GM21360 (cell line): ENCODE data around the gene MFSD6.

ENCODE experiments used
- ATAC-seq: cut with Tn5 transposase; IDR thresholded peaks from one replicate; pipeline ENCODE4 v1.9.1; 2021; ENCODE audit warnings: mild to moderate bottlenecking, moderate library complexity; ENCODE audit not compliant: unreplicated experiment

The MFSD6 gene

DNA sequence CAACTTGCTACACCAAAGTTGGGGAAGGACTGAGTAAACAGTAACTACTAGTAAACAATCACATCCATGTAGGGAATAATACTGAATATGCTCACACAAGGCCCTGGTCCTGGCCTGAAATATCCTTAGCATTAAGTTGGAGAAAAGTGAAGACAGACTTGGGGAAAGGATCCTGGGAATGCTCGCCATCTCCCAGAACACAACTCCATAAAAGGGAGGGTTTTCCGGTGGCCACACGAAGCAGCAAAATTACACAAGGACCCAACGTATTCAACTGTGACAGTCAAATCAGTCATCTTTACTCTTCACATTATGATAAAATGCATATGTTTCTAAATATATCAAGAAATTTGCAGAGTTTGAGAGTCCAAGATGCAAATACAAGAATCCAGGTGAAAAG, 119.1 kb downstream of the MFSD6 start:
- ATAC-seq: no peak

DNA sequence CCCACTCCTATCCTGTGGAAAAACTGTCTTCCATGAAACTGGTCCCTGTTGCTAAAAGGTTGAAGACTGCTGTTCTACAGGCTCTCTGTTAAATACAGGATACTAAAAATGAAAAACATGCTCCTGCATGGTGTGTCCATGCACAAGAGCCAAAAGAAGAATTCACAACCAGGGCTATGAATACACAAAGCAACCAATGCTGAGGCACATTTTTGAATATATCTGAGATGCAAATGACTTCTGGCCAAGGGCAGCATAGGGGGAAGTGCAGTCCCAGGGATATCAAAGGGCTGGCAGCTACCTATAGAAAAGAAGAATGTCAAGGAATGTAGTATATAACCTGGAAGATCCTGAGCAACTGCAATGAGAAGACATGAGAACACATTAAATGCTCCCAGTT, 119.8 kb downstream of the MFSD6 start:
- ATAC-seq: no peak

DNA sequence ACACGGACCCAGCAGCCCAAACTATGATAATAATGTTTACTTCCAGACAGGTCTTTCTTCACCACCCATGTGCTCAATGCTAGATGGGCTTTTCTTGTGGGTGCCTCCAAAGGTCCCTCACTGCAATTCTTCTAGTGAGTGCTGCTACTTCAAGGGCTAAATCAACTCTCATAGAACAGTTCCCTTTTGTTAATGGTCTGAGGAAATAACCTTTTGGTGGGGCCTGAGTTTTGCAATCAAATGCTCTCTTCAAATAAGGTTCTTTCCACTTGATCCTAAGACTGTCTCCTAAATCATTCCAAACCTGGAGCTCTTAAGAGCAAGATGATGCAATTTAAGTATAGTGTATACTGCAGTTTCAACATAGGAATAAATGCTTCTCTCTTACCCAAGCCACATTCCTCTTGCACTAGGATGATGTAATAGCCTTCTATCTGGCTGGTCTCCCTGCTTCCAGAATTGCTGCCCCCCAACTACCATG, 120.4 kb downstream of the MFSD6 start:
- ATAC-seq: no peak

DNA sequence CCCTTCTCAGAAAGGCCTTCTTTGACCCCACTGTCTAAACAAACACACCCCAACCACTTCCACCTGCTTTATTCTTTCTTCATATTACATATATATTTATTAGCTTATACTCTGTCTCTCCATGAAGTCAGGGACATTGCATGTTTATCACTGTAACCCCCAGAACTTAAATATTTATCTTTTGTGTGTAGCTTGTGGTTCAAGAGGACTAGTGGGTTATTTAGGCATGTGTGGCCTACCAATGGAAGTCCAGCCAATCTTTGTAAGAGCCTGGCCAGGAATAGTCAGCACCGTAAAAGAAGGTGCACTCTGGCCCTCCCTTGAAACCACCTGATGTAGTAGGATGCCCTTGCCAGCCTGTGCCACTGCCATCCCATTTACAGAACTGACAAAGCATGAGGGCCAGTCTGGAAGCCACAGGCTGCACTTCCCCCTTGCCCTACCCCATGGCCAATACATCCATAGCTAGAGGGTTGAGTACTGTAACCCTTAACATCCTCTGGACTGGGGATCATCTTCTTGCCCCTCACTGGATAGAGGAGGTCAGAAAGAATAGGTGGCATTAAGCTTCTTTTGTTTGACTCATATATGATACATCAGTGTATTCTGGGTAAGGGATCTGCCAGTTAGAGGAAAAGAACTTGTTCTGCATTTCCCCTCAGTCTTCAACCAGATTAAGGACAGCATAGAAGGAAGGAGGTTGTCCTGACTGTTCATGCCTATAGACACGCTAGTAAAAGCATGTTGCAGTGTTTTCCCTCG, 121.5 kb downstream of the MFSD6 start:
- no peak for ATAC-seq

DNA sequence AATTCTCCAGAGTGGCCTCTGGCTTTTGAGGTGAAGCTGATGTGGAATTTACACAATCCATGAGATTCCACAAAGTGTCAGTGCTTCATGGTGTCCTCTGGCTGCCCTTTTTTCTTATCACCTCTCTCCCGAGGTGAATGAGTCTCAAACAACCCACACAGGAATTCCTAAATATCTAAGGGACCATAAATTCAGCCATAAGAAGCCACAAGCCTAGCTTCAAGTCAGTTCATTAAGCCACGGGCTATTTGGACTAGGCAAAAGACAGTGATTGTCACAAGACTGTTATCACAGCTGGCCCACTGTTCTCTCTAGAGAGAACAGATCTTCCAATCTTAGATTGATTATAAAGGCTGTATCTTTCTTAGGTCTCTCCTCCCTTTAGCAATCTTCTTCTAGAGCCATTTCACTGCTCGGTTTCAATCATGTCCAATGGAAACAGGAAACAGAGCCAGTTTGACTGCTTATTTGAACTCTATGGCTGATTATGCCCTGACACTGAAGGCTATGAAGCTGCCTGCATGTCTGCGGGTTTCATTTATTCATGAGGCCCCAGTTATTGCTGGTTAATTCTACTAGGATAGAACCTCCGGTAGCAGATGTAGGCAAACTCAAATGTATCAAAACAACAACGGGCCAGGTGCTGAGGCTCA, 122.2 kb downstream of the MFSD6 start:
- ATAC-seq: no peak

DNA sequence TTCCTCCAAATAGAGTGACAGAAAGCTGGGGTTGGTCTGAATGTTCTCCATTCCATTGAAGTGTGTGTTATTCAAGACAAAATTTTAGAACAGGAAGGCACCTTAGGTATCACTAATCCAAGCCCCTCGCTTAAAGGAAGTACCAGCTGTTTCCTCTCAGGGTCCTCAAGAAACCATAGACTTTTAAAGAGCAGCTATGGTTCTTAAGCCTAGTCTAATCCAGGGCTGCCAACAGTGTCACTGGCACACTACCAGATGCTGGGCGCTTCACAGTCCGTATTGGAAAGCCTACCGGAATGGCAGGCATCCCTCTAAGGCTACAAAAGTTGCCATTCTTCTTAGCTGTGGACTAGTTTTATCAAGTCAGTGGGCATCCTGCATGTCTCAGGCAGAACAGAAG, 124.4 kb downstream of the MFSD6 start:
- no peak for ATAC-seq

DNA sequence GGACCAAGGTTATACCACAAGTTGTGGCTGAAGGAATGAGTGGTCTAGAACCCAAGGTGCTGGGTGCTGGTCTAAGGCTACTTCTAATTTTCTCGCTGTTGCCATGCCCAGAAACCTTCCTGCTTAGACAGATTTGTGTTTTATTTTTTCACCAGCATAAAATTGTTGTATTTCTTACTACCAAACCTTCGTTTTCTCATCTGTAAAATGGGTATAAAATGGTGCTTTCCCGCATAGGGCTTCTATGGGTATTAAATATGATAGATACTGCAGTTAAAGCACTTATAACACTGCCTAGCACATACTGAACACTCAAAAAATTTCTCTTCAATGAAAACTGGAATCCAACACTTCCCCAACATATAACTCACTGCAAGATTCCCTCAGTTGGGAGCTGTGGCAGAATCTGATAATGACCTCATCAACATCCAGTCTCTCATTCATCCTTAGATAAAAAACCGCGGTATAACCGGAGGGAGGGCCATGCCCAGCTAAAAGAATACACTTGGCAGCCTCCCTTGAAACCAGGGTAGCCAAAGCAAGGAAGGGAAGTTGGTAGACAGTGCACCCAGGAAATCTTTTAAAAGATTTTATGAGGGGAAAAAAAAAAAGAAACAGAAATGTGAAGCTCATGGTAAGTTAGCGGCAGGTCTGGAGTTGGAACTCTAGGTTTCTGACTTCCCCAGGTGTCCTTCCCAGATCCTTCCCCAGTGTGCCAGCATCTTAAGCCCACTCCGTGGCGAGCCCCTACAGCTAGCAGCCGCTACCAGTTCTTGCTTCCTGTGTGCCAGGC, 125.2 kb downstream of the MFSD6 start:
- ATAC-seq: no peak

DNA sequence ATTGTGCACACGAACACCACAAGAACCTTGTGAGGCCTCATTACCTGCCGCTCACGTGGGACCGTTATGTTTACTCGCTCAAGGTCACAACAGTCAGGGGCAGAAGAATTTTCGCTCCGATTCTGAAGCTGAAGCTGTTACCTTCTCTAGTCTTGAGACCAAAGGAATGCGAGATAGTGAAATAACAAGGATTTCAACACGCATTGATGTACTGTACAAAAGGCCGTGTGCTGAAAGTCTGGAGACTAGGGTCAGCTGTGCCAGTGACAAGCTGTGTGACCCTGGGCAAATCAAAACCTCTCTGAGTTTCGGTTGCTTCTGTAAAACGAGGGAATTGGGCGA, 125.8 kb downstream of the MFSD6 start:
- ATAC-seq: peak; percentile 19

DNA sequence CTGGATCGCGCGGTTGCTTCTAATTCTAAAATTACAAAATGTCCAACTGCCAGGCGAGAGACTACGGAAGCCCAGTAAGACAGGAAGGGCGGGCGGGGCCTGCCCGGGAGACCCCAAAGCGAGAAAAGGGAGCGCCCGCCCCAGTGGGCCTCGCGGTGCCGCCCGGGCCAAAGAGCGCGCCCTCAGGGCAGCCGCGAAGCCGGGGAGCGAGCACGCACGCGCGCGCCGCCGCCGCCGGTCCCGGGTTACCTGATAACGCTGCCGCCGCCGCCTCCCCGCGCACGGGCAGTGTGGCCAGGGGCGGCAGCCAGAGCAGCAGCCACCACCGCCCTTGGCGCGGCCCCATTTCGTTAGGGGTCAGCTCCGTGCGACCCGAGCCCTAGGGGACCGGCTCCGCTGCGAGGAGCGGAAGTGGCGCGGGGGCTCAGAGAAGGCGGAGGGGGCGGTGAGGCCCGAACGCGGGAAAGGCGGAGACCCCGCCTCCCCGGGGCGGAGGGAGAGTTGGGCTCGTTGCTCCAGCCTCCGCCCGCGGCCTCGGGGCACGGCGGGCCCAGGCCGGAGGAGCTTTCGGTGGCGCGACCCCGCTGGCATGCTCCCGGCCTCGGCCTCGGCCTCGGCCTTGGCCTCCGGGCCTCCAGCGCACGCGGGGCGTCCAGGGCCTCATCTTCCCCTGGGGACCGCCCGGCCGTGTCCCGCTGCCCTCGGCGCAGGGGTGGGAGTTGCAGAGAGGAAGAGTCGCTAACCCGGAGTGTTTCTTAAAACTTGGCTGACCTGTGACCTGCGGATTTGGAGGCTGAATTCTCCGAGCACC, 126.4 kb downstream of the MFSD6 start, which contains the start of gene NEMP2:
Gene NEMP2, minus strand, starts transcription at position 413 of the 811 bp plus-strand sequence. Its CDS starts 67 bp downstream, at position 346.
- ATAC-seq: peak; percentile 60

DNA sequence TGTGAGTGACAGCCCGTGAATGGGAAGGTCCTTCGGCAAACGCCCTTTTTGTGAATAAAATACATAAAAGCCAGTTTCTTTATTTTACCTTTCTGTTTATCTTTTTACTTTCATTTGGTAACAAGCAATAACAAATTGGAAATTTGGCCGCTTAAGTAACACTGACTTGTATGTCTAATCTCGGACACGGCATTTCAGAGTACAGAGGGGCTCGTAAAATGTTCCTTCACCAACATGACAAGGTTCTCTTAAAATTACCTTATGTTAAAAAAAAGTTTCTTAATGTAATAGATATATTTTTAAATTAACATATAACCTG, 126.9 kb downstream of the MFSD6 start:
- ATAC-seq: no peak

DNA sequence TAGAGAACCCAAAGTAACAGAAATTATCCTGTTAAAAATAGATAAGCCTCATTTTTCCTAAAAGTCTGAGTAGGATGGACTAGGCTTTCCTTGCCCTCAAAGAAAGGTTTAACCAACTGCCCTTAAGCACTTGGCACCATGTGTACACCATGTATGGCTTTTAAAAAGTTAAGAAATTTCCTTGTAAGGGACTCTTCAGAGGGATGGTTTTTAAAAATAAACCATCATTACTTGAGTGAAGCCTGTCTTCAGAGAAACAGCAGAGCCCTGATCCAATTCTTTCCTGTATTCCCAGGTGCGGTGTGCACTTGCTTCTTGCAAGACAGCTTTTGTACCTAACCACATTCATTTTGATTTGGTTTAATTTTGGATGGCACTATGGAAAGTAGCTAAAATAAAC, 127.4 kb downstream of the MFSD6 start:
- ATAC-seq: no peak

DNA sequence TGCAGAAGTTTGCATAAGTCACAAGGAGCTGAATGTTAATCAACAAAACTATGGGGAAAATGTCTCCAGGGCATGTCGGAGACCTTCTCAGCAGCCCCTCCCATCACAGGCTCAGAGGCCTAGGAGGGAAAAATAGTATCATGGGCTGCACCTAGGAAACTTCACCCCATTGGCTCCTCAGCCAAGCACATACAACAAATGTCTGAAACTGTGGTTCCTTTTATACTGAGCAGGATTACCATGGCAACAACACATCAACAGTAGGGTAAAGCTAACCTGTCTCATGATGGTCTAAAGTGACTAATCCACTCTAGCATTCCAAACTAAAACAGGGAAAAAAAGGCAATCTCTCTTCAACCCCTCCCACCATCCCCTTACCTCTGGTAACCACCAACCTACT, 129.6 kb downstream of the MFSD6 start:
- ATAC-seq: no peak

DNA sequence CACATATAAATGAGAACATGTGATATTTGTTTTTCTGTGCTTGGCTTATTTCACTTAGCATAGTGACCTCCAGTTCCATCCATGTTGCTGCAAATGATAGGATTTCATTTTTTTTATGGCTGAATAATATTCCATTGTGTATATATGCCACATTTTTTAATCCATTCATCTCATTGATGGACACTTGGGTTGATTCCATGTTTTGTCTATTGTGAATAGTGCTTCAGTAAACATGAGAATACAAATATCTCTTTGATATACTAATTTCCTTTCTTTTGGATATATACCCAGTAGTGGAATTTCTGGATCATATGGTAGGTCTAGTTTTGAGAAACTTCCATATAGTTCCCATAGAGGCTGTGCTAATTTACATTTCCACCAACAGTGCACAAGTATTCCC, 130.0 kb downstream of the MFSD6 start:
- ATAC-seq: no peak

DNA sequence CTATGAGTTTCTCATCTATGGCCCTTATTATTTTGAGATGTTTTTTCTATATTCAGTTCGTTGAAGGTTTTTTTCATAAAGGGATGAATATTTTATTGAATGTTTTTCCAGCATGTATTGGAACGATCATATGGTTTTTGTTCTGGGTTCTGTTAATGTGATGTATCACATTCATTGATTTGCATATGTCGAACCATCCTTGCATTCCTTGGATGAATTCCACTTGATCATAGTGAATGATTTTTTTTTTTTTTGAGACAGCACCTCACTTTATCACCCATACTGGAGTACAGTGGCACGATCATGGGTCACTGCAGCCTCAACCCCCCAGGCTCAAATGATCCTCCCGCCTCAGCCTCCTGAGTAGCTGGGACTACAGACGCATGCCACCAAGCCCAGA, 131.9 kb downstream of the MFSD6 start:
- no peak for ATAC-seq

DNA sequence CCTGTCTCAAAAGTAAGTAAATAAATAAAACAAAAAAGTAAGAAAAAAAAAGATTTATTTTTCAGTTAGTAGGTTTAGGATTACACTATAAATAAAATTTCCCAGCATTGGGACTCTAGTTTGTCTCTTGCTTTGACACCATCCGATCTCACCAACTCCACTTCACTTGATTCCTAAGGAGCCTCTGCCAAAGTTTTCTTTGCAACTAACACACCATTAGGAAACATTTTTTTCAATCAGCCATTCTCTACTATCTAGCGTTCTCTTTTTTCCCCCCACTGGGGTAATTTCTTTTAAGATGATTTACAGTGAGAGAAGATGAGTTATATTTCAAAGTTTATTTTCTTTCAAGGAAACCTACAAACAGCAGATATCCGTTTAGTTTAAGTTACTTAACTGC, 136.9 kb downstream of the MFSD6 start:
- no peak for ATAC-seq

DNA sequence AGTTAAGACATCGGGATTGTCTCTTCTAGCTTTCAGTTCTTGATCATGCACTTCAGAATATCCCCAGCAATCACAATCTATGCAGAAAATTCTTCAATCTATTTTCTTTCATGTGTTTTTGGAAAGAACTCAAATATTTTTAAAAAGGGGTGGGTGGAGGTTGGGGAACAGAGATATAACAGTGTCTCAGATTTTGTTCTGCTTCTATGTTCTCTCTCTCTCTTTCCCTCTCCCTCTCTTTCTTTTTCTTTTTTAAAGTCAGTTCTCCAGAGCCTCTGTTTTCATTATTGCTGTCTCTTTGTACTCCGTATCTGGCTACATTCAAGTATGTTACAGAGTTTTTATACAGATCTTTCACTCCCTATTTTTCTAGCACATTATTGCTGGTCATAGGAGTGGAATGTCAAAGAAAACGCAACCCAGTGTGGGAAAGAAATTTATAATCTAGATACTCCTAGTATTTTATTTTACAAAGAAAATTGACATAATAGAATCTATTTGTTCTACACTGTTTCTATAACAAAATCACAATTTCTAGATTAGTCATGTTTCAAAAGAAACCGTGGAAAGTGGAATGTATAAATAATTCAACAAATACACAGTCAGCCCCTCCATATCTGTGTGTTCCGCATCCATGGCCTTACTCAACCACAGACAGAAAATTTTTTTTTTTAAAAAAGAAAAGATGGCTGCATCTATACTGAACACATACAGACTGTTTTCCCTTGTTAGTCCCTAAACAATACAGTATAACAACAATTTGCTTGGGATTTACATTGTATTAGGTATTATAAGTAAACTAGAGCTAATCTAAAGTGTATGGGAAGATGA, 137.6 kb downstream of the MFSD6 start:
- no peak for ATAC-seq

DNA sequence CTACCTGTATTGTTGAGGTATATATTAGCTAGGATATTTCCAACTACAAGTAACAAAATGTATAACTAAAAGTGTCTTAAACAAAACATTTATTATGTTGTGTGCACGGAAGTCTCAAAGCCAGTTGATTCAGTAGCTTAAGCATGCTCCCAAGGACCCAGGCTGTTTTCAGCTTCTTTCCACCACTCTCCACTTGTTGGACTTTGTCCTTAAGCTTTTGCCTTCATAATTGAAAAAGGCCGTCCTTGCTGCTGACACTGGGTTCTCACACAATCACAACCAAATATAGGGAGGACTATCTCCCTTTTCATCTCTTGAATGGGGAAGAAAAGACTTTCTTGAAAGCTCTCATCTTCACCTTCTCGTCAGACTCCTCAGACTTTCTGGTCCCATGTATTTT, 138.6 kb downstream of the MFSD6 start:
- no peak for ATAC-seq

DNA sequence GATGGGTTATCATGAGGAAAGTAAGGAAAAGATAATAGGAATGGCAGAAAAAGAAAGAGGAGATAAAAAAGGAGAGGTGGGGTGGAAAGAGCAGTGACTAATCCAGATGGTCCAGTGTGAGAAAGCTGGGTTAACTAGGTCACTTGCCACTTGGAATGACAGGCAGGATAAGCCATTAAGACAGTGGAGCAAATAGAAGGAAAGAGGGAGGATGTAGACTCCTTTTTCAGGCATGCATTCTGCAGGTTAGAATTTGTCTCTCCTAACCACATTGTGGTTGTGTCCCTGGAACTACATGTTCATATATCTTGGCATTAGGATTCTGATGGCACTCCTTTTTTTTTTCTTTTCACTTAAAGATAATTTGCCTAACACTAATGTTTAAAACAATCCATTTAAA, 139.7 kb downstream of the MFSD6 start:
- ATAC-seq: no peak

DNA sequence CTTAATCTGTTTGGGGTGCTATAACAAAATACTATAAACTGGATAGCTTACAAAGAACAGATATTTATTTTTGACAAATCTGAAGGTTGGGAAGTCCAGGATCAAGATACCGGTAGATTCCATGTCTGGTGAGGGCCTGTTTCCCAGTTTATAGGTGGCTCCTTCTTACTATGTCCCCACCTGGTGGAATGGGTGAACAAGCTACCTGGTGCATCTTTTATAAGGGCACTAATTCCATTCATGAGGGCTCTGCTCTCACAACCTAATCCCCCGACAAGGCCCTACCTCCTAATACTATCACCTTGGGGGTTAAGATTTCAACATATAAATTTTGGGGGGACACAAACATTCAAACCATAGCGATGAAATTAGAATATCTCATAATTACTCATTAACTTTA, 142.0 kb downstream of the MFSD6 start:
- ATAC-seq: no peak
